Peyer's patch (tissue), 4 donors: Measurements from ENCODE around the gene CTDSPL.

Source experiments
- POLR2A ChIP-seq, 2 donors: fragments of 450-650 bp; IDR thresholded peaks; one replicate each; pipeline ENCODE4 v1.5.1; 2017; ENCODE audit warnings: antibody characterized with exemption in 2 of 2, mild to moderate bottlenecking in 2 of 2, moderate library complexity in 2 of 2
- TF ChIP-seq, protein P1 (sequence below), 6 experiments: fragments of 450-650 bp in 4 of 6; fragments of 200-600 bp in 2 of 6; sonication (generic) in 1 of 6; IDR thresholded peaks; one replicate each; pipeline ENCODE4 v1.5.1; 2017 to 2019; ENCODE audit warnings: antibody characterized with exemption in 6 of 6, mild to moderate bottlenecking in 3 of 6, moderate library complexity in 1 of 6

DNA sequence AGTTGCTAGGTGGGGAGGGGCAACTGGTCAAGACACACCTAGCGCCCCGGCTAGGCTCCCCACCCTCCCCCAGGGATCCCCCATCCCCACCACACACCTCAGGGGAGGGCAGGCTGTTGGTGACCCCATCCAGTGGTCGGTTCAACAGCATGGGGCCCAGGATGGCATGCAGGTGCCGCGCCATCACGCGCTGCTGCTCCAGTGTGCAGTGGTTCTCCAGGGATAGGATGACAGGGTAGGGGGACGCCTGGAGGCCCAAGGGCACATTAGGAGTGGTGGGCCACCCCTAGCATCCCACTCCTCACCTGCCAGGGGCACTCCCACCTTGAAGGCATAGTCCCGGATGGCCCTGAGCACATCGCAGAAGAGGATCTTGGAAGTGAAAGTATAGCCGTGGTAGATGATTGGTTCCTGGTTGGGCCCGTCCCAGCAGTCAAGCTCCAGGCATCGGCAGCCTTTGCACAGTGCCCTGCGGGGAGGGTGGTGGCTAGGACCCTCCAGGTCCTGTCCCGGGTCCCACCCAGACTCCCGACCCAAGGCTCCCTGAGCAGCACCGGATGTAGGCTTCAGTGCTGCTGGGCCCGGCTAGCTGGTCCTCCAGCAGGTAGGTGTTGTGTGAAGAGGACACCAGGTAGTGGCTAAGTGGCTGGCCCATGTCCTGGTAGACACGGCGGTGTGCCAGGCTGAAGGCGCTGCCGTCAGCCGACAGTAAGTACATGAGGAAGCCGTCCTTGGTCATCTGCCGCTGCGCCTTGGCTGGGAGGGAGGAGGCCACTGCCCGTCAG, 148.3 kb downstream of the CTDSPL start:
- TF ChIP-seq, protein P1, sequence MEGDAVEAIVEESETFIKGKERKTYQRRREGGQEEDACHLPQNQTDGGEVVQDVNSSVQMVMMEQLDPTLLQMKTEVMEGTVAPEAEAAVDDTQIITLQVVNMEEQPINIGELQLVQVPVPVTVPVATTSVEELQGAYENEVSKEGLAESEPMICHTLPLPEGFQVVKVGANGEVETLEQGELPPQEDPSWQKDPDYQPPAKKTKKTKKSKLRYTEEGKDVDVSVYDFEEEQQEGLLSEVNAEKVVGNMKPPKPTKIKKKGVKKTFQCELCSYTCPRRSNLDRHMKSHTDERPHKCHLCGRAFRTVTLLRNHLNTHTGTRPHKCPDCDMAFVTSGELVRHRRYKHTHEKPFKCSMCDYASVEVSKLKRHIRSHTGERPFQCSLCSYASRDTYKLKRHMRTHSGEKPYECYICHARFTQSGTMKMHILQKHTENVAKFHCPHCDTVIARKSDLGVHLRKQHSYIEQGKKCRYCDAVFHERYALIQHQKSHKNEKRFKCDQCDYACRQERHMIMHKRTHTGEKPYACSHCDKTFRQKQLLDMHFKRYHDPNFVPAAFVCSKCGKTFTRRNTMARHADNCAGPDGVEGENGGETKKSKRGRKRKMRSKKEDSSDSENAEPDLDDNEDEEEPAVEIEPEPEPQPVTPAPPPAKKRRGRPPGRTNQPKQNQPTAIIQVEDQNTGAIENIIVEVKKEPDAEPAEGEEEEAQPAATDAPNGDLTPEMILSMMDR (IDR thresholded peaks at IDR 0.05) = no peak
- no peak for TF ChIP-seq POLR2A (IDR thresholded peaks at IDR 0.05)
